GM12892 (cell line): ENCODE results near the gene THOC2.

Source experiments
- POLR2A ChIP-seq: IDR thresholded peaks from 2 replicates; pipeline ENCODE4 v1.6.1; 2011; ENCODE audit warnings: low read depth, low read length, control low read depth
- POLR2AphosphoS5 ChIP-seq: IDR thresholded peaks from 2 replicates; pipeline ENCODE4 v1.6.1; 2011; ENCODE audit warnings: low read depth, low read length, control low read depth

DNA sequence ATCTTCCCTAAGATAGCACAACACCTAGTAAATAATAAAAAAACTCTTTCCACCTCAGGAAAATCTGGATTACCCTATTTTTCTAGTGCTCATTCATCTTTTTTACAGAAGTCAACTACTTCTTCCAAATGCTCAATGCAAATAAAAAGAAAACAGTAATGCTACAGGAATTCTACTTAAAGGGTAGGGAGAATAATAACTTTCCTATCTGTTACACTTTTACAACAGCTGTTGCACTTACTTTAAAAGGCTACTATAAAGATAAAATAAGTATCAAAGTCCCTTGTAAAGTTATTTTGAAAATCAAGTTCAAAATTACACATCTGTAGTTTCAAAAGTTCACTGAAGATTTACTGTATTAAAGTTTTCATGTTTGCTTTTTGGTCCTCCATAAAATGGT is 37.6 kb downstream of the THOC2 start:
- TF ChIP-seq POLR2A, result no peak
- no peak for TF ChIP-seq POLR2AphosphoS5
